ENCODE measurements around the gene LRCH2.
"Not testable (repeated sequence)": the region's sequence is repeated elsewhere in the genome, so short reads cannot be mapped to it uniquely, and the experiment has no call there.

Gene LRCH2

DNA sequence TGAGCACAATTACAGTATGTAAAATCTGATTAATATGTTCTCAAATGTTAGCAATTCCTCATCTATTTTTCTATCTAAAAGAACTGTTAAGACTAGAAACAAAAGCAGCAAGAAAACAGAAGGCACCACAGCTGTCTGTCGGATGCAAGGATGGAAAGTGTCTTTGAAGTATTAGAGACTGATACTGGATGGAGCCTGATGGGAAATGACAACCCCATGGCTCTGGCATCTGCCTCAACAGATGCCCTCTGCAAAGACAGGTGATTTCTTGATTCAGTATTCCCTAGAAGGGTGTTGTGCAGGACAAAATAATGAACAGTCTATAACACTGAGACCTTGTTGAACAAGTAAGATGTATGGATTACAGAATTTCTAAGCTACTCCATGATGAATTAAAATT lies 19.7 kb downstream of the LRCH2 start:
- in situ Hi-C loops (cut with MboI; ENCODE audit: low sequenced_read_pairs): no loop called here

- in situ Hi-C loops (cut with MboI; ENCODE audit: low sequenced_read_pairs): not testable (repeated sequence)
Measured at GRCh38 chrX:115209547-115209946, 24.3 kb downstream of the LRCH2 start.

DNA sequence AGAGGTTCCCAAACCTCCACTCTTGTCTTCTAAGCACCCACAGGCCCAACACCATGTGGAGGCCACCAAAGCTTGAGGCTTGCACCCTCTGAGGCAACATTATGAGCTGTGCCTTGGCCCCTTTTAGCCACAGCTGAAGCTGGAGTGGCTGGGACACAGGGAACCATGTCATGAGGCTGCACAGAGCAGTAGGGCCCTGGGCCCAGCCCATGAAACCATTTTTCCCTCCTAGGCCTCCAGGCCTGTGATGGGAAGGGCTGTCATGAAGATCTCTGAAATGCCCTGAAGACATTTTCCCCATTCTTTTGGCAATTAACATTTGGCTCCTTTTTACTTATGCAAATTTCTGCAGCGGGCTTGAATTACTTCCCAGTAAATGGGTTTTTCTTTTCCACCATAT lies 29.9 kb downstream of the LRCH2 start:
- in situ Hi-C loops (cut with MboI; ENCODE audit: low sequenced_read_pairs): no loop called here

- in situ Hi-C loops (cut with MboI; ENCODE audit: low sequenced_read_pairs): no loop called here
Measured at GRCh38 chrX:115192244-115192700, 41.6 kb downstream of the LRCH2 start.

- in situ Hi-C loops (cut with MboI; ENCODE audit: low sequenced_read_pairs): no loop called here
Measured at GRCh38 chrX:115191490-115192243, 42.2 kb downstream of the LRCH2 start.

DNA sequence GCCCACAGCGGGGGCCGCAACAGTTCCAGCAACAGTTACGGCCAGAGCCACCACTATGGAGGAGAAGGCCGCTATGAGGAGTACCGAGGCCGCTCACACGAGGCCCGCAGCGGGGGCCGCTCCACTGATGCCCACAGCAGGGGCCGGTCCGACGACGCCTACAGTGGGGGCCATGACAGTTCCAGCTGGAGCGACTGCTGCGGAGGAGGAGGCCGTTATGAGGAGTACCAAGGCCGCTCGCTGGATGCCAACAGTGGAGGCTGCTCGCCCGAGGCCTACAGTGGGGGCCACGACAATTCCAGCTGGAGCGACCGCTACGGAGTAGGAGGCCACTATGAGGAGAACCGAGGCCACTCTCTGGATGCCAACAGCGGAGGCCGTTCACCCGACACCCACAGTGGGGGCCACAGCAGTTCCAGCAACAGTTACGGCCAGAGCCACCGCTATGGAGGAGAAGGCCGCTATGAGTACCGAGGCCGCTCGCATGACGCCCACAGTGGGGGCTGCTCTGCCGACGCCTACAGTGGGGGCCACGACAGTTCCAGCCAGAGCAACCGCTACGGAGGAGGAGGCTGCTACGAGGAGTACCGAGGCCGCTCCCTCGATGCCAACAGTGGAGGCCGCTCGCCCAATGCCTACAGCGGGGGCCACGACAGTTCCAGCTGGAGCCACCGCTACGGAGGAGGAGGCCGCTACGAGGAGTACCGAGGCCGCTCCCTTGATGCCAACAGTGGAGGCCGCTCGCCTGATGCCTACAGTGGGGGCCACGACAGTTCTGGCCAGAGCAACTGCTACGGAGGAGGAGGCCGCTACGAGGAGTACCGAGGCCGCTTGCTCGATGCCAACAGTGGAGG lies 43.0 kb downstream of the LRCH2 start:
- in situ Hi-C loops (cut with MboI; ENCODE audit: low sequenced_read_pairs): no loop called here

- in situ Hi-C loops (cut with MboI; ENCODE audit: low sequenced_read_pairs): no loop called here
Measured at GRCh38 chrX:115189646-115190635, 44.0 kb downstream of the LRCH2 start.

DNA sequence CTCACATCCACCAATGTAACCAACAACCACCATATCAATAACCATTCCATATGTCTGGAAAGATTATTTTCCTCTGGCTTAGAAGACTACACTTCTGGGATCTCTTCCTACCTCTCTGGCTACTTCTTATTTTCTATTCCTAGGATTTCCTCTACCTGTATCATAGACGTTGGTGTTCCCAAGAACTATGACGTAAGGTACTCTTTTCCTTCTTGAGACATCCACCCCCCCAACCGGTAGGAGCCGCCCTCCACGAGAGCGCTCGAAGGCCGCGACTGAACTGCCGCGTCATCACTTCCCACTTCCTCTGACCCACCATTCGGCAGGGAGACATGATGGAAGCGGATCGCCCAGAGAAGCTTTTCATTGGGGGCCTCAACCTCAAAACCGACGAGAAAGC lies 44.8 kb downstream of the LRCH2 start, which contains the start of gene RBMXL3:
RBMXL3 (plus strand) TSS at position 301 of the 400 bp plus-strand sequence; CDS start at position 333, 32 bp downstream.
- in situ Hi-C loops (cut with MboI; ENCODE audit: low sequenced_read_pairs): no loop called here

GRCh38 chrX:115183980-115184379 lies 49.9 kb downstream of the LRCH2 start:
- in situ Hi-C loops (cut with MboI; ENCODE audit: low sequenced_read_pairs): no loop called here

- in situ Hi-C loops (cut with MboI; ENCODE audit: low sequenced_read_pairs): no loop called here
Measured at GRCh38 chrX:115178473-115178872, 55.4 kb downstream of the LRCH2 start.

DNA sequence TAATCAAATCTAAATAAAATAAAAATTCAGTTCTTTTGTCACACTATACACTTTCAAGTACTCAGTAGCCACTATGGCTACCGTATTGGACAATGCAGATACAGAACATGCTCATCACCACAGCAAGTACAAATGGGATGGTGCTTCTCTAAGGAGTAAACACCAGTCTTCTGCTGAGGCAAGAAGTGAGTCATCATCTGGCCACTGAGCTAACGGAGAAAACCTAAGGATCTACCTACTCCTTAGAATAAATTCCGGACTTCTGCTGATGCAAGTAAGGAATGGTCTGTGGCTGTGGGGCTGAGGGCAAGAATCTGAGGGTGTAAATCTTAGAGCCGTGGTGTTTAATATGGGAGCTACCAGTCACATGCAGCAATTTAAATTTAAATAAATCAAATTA lies 56.0 kb downstream of the LRCH2 start:
- in situ Hi-C loops (cut with MboI; ENCODE audit: low sequenced_read_pairs): no loop called here

DNA sequence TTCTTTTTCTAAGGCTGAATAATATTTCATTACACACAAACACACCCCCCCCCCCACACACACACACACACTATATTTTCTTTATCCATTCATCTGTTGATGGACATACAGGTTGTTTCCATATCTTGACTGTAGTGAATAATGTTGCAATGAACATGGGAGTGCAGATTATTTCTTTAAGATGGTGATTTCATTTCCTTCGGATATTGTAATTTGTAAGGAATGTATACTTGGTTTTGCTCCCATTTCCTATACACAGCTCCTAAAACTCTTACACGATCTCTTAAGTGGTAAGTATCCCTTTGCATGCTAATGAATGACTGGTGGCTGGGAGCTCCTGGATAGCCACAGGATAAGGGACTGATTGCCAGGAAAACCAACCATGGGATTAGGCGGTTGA lies 59.3 kb downstream of the LRCH2 start:
- in situ Hi-C loops (cut with MboI; ENCODE audit: low sequenced_read_pairs): no loop called here

DNA sequence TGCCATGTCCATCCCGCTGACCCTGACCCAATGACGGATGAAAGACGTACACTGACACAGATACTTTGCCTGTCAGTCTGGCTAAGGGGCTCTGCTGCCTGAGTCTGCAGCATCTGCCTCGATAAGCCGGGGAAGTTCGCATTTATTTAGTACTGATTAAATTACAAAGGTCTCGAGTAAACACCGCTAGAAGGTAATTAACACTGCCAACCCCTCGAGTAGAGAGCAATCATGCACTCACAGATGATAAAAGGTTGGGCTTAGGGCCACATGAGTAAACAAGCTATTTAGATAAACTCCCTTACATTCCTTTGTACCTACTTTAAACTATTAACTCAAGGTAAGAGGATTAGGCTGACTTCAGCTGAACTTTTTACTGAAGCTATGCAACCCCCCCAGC lies 60.7 kb downstream of the LRCH2 start:
- in situ Hi-C loops (cut with MboI; ENCODE audit: low sequenced_read_pairs): no loop called here

DNA sequence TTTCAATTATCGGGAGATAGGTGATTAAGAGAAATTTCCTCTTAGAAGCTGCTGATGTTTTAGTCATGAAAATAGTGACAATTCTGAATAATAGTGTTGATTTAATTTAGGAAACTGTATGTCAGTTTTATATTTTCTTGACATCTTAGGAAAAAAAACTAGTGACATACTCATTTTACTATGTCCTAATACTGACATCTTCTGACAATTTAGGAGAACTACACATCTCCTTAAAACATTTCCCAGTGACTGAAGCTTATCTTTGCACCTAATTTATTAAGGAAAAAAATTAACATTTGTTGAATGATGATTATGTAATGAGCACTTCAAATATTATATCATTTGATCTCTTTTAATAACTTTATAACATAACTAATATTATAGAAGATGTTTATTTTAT lies 86.7 kb downstream of the LRCH2 start:
- in situ Hi-C loops (cut with MboI; ENCODE audit: low sequenced_read_pairs): no loop called here

GRCh38 chrX:115142057-115142456 lies 91.8 kb downstream of the LRCH2 start:
- in situ Hi-C loops (cut with MboI; ENCODE audit: low sequenced_read_pairs): no loop called here

DNA sequence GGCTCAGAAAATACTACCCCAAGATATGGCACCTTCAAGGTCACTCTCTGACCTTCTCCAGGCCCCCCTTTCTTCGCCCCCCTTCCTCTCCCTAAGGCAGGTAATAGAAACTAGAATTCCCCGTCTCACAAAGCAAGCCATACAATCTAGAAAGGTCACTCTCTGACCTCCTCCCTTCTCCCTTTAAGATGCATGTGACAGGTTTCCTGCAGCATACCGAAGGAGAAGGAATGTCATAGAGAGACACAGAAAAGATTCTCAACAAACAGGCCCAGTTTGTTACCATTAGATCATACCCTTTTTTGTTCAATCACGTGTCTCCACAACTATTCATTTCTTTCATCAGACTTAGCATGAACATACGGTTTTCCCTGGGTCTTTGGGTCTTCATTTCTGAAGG lies 95.9 kb downstream of the LRCH2 start:
- in situ Hi-C loops (cut with MboI; ENCODE audit: low sequenced_read_pairs): no loop called here

DNA sequence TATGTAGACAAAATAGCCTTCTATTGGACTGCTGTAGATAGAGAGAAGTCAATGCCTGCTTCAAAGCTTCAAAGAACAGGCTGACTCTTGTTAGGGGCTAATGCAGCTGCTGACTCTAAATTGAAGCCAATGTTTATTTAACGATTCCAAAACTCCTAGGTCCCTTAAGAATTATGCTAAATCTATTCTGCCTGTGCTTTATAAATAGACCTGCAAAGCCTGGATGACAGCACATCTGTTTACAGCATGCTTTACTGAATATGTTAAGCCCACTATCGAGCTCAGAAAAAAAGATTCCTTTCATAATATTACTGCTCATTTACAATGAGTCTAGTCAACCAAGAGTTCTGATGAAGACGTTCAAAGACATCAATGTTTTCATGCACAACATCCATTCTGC lies 99.5 kb downstream of the LRCH2 start:
- in situ Hi-C loops (cut with MboI; ENCODE audit: low sequenced_read_pairs): no loop called here

DNA sequence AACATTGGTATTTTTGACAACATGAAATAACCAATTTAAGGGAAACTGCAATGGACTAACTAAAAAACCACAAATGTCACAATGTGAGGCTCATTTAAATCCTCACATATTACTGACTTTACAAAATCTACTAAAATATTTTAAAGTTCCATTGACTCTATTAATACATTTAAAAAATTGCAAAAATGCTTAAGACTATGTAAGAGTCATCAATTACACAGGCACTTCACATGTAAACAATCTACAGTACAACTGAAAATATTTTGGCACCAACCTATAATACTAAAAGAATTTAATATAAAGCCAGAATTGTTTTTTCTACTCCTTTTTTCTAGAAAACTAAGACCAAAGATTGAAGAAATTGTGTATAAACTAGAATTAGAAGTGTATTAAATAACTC lies 121.5 kb downstream of the LRCH2 start:
- in situ Hi-C loops (cut with MboI; ENCODE audit: low sequenced_read_pairs): no loop called here

- in situ Hi-C loops (cut with MboI; ENCODE audit: low sequenced_read_pairs): no loop called here
Measured at GRCh38 chrX:115098897-115099296, 135.0 kb downstream of the LRCH2 start.

GRCh38 chrX:115093191-115093590 lies 140.7 kb downstream of the LRCH2 start:
- in situ Hi-C loops (cut with MboI; ENCODE audit: low sequenced_read_pairs): no loop called here

DNA sequence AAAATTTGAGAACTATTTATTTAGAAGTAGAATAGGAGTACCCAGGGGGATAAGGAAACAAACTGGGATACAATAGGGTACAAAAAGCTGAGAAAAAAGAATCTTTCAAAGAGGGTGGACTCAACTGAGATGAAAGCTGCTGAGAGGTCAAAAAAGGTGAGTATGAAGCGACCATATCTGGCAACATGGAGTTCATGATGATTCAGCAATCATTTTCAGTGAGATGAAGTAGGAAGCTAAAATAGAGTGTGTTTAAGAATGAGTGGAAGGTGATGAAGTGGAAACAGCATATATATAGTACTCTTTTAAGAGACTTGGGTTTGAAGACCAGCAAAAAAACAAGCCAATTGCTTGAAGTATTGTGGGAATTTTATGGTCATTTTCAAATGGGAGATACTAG lies 144.5 kb downstream of the LRCH2 start:
- in situ Hi-C loops (cut with MboI; ENCODE audit: low sequenced_read_pairs): no loop called here
